Lower leg skin (tissue), 4 donors: ENCODE results near the gene BEST3. TPM values are rescaled to one million over a fixed set of nuclear protein-coding genes. Genes with fewer than 3 reads are reported as not detected.

Experiments
- DNase-seq, 2 donors: peaks; one replicate each; pipeline ENCODE4 v3.0.0-alpha.2; 2019; ENCODE audit warnings: low spot score in 2 of 2
- H3K4me3 ChIP-seq: fragments of 200-600 bp; sonication (generic); 2 replicates; pipeline ENCODE4 v1.5.1; 2017; ENCODE audit warnings: mild to moderate bottlenecking, low read depth; ENCODE audit not compliant: poor library complexity, severe bottlenecking
- POLR2A ChIP-seq, 2 donors: fragments of 450-650 bp; IDR thresholded peaks; one replicate each; pipeline ENCODE4 v1.6.1; 2016 to 2017; ENCODE audit warnings: antibody characterized with exemption in 2 of 2, mild to moderate bottlenecking in 1 of 2, moderate library complexity in 1 of 2
- WGBS, 2 donors: methylation state at CpG; one replicate each; pipeline ENCODE4 v1.1.5; 2018; 5-methylcytosine and 5-hydroxymethylcytosine counted together
- intact Hi-C: fragments of 100-400 bp; cut with DNase I; formaldehyde crosslinking; loops from one replicate; pipeline ENCODE4 v1.15.0; 2023; ENCODE audit warnings: low total_unique reads
- total RNA-seq, 4 donors: library from RNA; depleted of rRNA; stranded (reverse); fragments of >200 nt; gene quantifications; one replicate each; pipeline ENCODE4 v1.1.0, GENCODE V29; 2016
- TF ChIP-seq, protein P1 (sequence below), 3 donors: fragments of 450-650 bp; IDR thresholded peaks; one replicate each; pipeline ENCODE4 v1.5.1; 2016; ENCODE audit warnings: antibody characterized with exemption in 3 of 3, mild to moderate bottlenecking in 3 of 3, moderate library complexity in 2 of 3

The BEST3 gene
- total RNA-seq, 4 donors from 2014 or later = 0.13 to 0.49 TPM; not detected in 2

DNA sequence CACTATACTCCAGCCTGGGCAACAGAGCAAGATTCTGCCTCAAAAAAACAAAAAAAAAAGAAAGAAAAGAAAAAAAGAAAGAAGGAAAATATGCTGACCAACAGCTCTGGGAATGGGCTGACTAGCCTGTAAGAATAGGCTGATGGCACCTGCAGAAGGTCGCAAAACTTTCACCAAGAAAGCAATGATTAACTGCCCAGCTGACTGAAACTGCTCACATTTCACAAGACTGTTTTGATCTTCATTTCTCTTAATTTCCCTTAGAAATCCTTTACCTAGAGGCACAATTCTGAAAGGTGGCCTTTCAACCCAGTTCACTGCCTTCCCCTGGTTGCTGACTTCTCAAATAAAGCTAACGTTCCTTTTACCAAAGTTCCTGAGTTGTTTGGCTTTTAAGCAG is 12.4 kb downstream of the BEST3 start:
- no peak for DNase-seq
- intact Hi-C loops = no loop called here
- TF ChIP-seq, protein P1, sequence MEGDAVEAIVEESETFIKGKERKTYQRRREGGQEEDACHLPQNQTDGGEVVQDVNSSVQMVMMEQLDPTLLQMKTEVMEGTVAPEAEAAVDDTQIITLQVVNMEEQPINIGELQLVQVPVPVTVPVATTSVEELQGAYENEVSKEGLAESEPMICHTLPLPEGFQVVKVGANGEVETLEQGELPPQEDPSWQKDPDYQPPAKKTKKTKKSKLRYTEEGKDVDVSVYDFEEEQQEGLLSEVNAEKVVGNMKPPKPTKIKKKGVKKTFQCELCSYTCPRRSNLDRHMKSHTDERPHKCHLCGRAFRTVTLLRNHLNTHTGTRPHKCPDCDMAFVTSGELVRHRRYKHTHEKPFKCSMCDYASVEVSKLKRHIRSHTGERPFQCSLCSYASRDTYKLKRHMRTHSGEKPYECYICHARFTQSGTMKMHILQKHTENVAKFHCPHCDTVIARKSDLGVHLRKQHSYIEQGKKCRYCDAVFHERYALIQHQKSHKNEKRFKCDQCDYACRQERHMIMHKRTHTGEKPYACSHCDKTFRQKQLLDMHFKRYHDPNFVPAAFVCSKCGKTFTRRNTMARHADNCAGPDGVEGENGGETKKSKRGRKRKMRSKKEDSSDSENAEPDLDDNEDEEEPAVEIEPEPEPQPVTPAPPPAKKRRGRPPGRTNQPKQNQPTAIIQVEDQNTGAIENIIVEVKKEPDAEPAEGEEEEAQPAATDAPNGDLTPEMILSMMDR (IDR thresholded peaks at IDR 0.05) = no peak
- no peak for TF ChIP-seq POLR2A (IDR thresholded peaks at IDR 0.05)
- WGBS, 2 donors = 91% methylated on average over 2 of the region's 2 CpGs
- no peak overlapping the region for H3K4me3 ChIP-seq

DNA sequence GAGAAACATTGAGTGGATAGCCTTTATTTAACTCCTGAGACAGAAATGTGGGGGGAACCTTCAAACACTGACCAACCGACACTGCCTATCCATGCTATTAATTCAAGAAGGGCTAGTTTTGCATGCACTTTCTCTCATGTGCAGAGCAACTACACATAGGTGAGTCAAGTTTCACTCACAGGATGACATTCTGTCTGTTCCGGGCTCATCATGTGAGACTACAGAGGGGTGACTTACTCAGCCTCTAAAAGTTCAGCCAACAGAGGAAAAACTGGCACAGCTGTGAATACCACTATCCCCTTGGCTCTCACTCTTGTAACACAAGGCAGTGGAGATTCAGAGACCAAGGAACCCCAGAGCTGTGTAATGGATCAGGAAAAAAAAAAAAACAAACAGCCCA is 13.3 kb downstream of the BEST3 start:
- intact Hi-C loops = no loop called here
- no peak for TF ChIP-seq POLR2A (IDR thresholded peaks at IDR 0.05)
- TF ChIP-seq, protein P1 (IDR thresholded peaks at IDR 0.05) = no peak
- DNase-seq = no peak
- WGBS, 2 donors = 68 to 83% methylated on average over 2 of the region's 2 CpGs
- no peak overlapping the region for H3K4me3 ChIP-seq

DNA sequence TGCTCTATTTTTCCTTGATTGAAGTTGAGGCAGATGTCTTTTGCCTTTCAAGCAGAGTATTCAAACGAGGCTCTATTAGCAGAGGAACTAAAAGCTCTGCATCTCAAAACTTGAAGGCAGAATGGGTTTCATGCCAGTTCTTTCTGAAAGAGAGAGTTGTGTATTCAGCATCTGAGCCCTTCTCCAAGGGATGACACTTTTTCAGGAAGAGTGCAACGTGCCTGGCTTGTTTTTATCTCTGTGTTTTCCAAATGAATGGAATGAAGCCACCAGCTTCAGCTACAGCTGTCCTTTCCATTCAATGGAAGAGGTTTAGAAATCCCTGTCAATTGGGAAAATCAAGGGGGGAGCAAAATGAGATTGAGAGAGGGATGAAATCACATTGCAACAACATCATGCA is 14.6 kb downstream of the BEST3 start:
- TF ChIP-seq POLR2A (IDR thresholded peaks at IDR 0.05) = no peak
- TF ChIP-seq, protein P1 (IDR thresholded peaks at IDR 0.05) = no peak
- no peak for DNase-seq
- WGBS, 2 donors = 15 to 24% methylated on average over 2 of the region's 2 CpGs
- intact Hi-C loops = no loop called here
- no peak overlapping the region for H3K4me3 ChIP-seq

DNA sequence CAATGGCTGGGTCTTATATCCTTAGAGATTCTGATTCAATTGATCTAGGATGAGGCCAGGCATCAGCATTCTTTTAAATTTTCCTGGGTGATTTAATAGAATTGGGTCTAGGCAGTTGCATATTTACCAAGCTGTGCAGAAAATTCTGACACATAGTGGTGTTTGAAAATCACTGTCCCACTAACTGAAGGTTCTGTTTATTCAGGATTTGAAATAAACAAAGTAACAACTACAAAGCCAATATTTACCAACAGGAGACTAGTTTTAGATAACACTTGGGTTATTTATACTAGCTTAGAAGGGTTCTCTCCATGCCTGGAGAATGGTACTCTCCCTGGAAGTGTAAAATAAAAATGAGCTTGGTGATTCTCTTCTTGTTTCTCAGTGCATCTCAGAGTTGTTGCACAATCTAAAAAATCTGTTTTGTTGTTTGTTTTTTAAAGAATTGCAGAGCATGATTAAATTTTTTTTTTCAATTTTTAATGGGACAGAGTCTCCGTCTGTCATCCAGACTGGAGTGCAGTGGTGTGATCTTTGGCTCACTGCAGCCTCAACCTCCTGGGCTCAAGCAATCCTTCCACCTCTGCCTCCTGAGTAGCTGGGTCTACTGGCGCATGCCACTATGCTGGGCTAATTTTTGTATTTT is 16.9 kb downstream of the BEST3 start:
- intact Hi-C loops = no loop called here

DNA sequence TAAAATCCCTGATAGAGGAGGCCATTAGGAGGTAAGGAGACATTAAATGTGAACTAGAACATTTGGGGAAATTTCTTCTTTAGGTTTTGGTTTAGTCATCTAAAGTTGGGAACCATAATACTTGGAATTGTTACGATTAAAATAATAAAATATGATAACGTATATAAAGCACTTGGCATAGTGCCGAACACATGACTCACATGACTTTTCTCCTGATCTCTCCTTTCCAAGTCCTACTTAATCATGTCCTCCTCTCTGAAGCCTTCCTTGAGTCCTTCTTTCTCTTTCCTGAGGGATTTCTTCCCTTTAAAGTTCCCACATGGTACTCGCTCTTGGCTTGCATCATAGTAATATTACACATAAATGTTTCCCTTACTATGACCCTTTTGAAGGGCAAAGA is 20.0 kb downstream of the BEST3 start:
- intact Hi-C loops = no loop called here
- H3K4me3 ChIP-seq = no peak overlapping the region
- DNase-seq = no peak
- TF ChIP-seq POLR2A (IDR thresholded peaks at IDR 0.05) = no peak
- TF ChIP-seq, protein P1 (IDR thresholded peaks at IDR 0.05) = no peak
- WGBS, 2 donors = 53 to 55% methylated on average over 4 of the region's 4 CpGs

More for the DNA sequence above, 16.9 kb downstream of the BEST3 start:
- no peak for DNase-seq
- H3K4me3 ChIP-seq = no peak overlapping the region
- TF ChIP-seq POLR2A (IDR thresholded peaks at IDR 0.05) = no peak
- TF ChIP-seq, protein P1 (IDR thresholded peaks at IDR 0.05) = no peak
- WGBS, 2 donors = 79 to 83% methylated on average over 2 of the region's 2 CpGs
